ENCODE results near the gene PTPRD. TPM values are rescaled to one million over a fixed set of nuclear protein-coding genes. Genes with fewer than 3 reads are reported as not detected.

Gene PTPRD
- polyA plus RNA-seq, 1 experiment = 0.39 TPM

GRCh38 chr9:8860086-8860485 lies 1752.7 kb downstream of the PTPRD start:
- peaks cover 6% of the 10 kb centered on the region for H3K27me3 ChIP-seq (ENCODE audit: control insufficient read depth, insufficient read depth, low read length)
- CTCF ChIA-PET = no interaction called here
- no peak for TF ChIP-seq CTCF (IDR thresholded peaks at IDR 0.05; ENCODE audit: insufficient read depth, low read depth, low read length)
- POLR2A ChIA-PET = no interaction called here
- H3K4me3 ChIP-seq (ENCODE audit: low read depth, low read length) = no peak overlapping the region
- H3K36me3 ChIP-seq (ENCODE audit: control insufficient read depth, insufficient read depth, low read length) = no peaks in the 10 kb centered on the region
- DNase-seq (ENCODE audit: low read depth) = no peak

- CTCF ChIA-PET = no interaction called here
- Histone ChIP-seq H3K27me3 (ENCODE audit: control insufficient read depth, insufficient read depth, low read length) (peaks cover 6% of the 10 kb centered on the region), H3K4me3 (ENCODE audit: low read depth, low read length) (no peak overlapping the region), H3K36me3 (ENCODE audit: control insufficient read depth, insufficient read depth, low read length) (no peaks in the 10 kb centered on the region)
- POLR2A ChIA-PET = no interaction called here
- no peak for DNase-seq (ENCODE audit: low read depth)
- no peak for TF ChIP-seq CTCF (IDR thresholded peaks at IDR 0.05; ENCODE audit: insufficient read depth, low read depth, low read length)
Measured at GRCh38 chr9:8859416-8859815, 1753.4 kb downstream of the PTPRD start.

- no peak for TF ChIP-seq CTCF (IDR thresholded peaks at IDR 0.05; ENCODE audit: insufficient read depth, low read depth, low read length)
- Histone ChIP-seq H3K4me3 (ENCODE audit: low read depth, low read length) (no peak overlapping the region), H3K36me3 (ENCODE audit: control insufficient read depth, insufficient read depth, low read length) (no peaks in the 10 kb centered on the region), H3K27me3 (ENCODE audit: control insufficient read depth, insufficient read depth, low read length) (peaks cover 6% of the 10 kb centered on the region)
- CTCF ChIA-PET = no interaction called here
- no peak for DNase-seq (ENCODE audit: low read depth)
- POLR2A ChIA-PET = no interaction called here
Measured at GRCh38 chr9:8858596-8859161, 1754.1 kb downstream of the PTPRD start.

- peak overlapping the region; percentile 38 for H3K4me3 ChIP-seq (ENCODE audit: low read depth, low read length)
- POLR2A ChIA-PET = no interaction called here
- no peak for DNase-seq (ENCODE audit: low read depth)
- TF ChIP-seq CTCF (IDR thresholded peaks at IDR 0.05; ENCODE audit: insufficient read depth, low read depth, low read length) = no peak
- CTCF ChIA-PET = no interaction called here
- no peaks in the 10 kb centered on the region for H3K36me3 ChIP-seq (ENCODE audit: control insufficient read depth, insufficient read depth, low read length)
- H3K27me3 ChIP-seq (ENCODE audit: control insufficient read depth, insufficient read depth, low read length) = peaks cover 6% of the 10 kb centered on the region
Measured at GRCh38 chr9:8857926-8858595, 1754.7 kb downstream of the PTPRD start.

- peaks cover 6% of the 10 kb centered on the region for H3K27me3 ChIP-seq (ENCODE audit: control insufficient read depth, insufficient read depth, low read length)
- H3K36me3 ChIP-seq (ENCODE audit: control insufficient read depth, insufficient read depth, low read length) = no peaks in the 10 kb centered on the region
- no peak for TF ChIP-seq CTCF (IDR thresholded peaks at IDR 0.05; ENCODE audit: insufficient read depth, low read depth, low read length)
- ChIA-PET POLR2A (no interaction called here), CTCF (interaction anchor here (1.2 kb wide), 1 partner anchor 14 kb away, joined by 3 read pairs; no protein-coding TSS in a partner anchor)
- peak overlapping the region; percentile 38 for H3K4me3 ChIP-seq (ENCODE audit: low read depth, low read length)
- DNase-seq (ENCODE audit: low read depth) = no peak
Measured at GRCh38 chr9:8857068-8857925, 1755.5 kb downstream of the PTPRD start.
